NCI-H128 (cell line): ENCODE results near the gene PPFIA3.
A peak's percentile ranks its signal among the peaks of the same experiment; 100 is the strongest.

Experiments
- DNase-seq: peaks from one replicate; lab custom pipeline; 2025; ENCODE audit not compliant: unreplicated experiment; lab: John Stamatoyannopoulos, UW

PPFIA3 gene

DNA sequence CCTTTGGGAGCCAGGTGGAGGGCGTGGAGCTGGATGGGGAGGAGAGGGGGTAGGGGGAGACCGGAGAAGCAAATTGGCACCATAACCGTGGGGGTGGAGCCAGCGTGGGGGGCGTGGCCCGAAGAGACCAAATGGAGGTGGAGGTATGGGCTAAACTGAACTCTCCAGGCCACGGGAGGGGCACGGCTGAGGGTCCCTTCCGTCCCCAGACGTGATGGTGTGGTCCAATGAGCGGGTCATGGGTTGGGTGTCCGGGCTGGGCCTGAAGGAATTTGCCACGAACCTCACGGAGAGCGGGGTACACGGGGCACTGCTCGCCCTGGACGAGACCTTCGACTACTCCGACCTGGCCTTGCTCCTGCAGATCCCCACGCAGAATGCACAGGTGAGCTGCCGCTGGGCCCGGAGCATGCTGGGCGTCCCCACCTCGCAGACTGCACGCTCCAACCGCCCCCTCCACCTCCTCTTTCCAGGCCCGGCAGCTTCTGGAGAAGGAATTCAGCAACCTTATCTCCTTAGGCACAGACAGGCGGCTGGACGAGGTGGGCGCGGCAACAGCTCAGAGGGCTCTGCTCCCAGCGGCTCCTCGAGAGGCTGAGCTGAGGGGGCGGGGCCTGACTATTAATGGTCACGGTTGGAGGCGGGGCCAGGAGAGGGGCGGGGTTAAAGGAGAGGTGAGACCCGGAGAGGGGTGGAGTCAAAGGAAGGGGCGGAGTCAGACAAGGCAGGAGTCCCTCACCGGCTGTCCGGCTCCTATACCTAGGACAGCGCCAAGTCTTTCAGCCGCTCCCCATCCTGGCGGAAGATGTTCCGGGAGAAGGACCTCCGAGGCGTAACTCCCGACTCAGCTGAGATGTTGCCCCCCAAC, 29.7 kb downstream of the PPFIA3 start:
- DNase-seq = peak; percentile 83

DNA sequence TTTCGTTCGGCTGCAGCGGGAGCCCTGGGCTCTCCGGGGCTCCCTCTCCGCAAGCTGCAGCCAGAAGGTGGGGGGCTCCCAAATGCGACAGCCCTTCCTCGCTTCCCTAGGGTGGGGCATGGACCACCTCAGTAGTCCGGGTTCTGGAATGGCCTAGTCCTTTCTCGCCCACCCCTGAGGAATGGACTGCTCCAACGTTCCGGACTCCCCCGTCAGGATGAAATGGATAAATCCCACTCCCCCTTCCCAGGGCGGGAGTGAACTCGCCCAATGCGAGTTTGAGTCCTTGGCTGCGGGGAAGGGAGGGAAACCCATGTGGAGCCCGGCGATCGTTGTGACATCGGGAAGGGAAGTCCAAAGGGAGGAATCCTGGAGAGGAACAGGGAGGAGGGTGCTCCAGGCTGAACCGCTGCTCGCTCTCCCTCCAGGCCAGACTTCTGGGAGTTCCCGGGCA, 30.3 kb downstream of the PPFIA3 start:
- peak; percentile 72 for DNase-seq

DNA sequence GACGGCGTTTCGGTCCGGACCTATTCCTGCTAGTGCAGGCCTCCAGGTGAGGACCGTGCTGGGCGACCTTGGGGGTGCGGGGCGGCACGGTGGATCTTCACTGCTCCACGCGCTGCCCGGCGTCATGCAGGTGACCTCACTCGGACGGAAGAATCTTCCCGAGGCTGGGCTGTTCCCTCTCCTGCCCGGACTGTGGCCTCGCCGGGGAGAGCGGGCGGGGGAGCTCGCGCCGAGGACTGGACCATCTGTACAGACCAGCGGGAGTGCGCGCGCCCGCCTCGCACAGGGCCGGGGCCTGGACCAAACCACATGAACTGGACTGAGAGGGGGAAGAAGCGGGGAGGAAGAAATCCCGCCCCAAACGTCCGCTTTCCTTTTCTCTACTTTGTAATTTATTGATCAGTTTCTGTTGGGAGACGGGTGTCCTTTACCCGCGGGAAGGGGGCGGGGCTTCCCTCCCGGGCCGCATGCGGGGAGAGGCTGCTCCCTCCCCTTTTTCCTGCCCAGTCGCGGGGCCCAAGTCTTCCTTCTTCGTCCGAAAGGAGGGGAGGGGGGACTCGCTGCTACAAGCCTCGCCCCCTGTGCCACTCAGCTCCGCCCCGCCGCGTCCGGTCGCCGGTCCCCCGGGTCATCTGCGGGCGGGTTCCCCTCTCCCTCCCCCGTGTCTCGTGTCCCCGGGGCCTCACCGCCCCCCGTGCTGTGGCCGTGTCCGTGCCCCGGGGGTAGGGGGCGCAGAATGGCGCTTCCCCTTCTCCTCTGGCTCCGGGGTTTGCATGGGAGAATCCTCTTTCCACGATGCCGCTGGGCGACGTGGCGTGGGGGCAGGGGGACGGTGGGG, 31.0 kb downstream of the PPFIA3 start:
- peak; percentile 67 for DNase-seq

DNA sequence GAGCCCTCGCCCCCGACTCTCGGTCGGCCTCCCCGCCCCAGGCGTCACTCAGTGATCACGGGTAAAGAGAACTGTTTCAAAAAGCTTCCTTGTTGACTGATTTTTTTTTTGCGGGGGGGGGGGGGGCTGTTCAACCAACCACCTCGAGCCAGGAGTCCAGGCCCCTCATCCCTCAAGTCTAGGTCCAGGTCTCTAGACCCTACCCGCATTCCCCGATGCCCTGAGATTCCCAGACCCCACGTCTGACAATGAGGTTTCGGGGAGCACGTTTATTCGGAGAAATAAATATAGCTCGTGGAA, 31.6 kb downstream of the PPFIA3 start:
- DNase-seq = no peak

DNA sequence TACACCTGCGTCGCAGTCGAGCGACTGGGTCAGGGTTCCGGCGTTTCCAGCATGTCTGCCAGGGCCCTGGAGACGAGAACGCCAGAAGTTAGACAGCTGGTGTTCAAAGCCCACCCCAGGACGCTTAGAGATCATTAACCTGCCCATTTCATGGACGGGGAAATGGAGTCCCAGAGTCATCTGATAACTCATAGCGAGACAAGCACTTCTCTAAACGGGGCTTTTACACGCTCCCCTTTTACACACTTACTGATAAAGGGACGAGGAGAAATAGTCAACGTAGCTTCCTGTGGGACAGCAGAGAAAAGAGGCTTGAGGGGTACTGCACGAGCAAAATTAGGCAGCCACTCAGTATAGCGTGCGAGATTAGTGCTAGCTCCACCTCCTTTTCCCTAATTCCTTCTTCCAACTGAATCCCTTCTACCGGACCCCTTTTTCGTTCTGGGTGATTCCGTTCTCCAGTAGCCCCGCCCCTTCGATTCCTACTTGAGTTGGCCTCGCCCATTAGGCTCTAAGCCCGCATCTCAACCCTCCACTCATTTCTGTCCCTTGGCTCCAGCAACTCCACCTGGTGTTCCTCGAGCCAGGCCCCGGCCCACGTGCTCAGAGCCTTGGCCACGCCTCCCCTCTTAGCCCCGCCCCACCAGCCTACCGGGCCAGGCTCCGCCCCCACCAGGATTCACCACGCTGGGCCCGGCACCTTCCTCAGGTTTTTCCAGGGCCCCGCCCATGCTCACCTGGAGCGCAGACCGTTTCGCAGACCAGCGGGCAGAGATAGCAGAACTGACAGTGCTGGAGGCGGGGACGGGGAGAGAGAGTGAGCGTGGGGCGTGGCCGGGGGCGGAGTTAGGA, 32.1 kb downstream of the PPFIA3 start:
- peak; percentile 42 for DNase-seq

DNA sequence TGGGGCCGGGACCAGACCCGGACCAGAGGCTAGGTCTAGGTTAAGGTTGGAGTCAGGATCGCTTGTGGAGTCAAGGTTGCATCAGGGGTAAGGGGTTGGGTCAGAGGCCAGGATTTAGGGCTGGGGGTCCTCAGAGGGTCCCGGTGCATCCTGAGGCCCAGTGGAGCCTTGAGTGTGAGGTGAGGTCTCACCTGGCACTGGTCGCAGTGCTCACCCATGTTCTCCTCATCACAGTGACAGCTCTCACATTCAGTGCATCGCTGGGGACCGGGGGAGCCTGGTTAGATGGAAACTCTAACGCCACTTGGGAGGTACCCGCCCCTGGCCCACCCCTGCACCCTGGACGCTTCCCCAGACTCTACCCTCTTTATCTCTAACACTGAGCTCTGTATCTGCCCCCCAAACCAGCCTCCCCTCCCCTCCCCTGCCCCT, 32.8 kb downstream of the PPFIA3 start:
- no peak for DNase-seq

DNA sequence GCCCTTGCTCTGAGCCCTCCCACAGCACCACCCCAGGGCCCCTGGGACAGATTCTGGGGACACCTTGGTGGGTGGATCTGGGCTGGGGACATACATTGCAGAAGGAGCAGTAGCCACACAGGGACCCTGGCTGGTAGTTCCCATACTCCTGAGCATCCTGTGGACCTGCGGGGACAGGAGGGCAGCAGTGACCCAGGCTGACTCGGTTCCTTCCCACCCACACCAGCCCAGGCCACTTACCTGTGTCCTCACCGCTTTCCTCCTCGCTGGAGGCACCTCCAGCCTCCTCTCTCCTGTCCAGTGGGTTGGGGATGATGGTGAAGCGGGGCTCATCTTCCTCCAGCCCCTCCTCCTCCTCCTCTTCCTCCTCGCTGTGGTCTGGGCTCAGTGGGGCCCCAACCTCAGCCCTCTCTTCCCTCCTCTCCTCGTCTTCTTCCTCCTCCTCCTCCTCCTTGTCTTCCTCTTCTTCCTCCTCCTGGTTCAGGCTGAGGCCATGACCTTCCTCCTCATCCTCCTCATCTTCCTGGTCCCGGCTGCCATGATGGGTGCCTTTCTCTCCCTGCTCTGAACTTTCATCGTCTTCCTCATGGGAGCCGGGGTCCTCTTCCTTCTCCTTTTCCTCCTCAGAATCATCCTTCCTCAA, 33.9 kb downstream of the PPFIA3 start:
- no peak for DNase-seq

DNA sequence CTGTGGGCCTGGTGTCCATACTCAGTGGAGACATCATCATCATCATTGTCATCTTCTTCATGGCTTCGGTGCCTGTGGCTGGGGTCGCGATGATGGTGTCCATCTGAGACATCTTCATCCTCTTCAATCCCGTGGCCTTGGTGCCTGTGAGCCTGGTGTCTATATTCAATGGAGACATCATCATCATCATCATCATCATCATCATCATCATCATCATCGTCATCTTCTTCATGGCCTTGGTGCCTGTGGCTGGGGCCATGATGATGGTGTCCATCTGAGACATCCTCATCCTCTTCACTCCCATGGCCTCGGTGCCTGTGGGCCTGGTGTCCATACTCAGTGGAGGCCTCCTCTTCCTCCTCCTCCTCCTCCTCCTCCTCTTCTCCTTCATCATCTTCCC, 34.9 kb downstream of the PPFIA3 start:
- DNase-seq = no peak

DNA sequence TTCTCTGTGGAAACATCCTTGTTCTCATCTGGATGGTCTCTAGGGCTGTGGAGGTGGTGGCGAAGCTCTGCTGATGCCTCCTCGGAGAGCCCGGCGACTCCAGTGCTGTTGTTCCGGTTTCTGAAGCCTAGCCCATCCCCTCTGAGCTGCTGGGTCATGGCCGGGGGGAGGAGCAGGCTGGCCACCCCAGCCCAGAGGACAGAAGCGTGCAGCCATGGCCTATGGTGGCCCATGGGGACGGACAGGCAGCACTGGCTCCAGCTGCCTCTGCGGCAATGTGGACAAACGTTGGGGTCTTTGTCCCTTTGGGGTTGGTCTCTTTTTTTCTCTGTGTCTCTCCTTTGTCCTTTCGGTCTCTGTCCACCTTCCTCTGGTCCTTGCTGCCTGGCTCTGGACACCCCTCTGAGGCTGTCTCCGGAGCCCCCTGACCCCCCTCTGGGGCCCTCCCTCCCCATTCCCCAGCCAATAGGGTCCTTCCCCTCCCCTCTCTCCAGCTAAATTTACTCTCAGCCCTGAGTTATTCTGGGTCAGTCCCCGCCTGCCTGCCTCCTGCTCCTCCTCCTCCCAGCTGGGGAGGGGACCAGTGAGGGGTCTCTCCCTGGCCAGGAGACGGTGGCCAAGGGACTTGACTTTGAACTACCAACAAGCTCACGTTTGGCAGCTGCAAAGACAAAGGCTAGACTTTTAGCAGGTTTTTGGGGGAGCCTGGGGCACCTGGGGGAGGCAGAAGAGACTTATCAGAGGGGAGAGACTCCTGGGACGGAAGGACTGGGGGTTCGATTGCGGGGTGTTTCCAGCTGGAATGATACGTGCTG, 35.9 kb downstream of the PPFIA3 start, which contains the start of gene HRC:
TSS of gene HRC (minus strand) at position 392 of the 815 bp plus-strand sequence. CDS start at position 233, 159 bp downstream.
- DNase-seq = no peak

DNA sequence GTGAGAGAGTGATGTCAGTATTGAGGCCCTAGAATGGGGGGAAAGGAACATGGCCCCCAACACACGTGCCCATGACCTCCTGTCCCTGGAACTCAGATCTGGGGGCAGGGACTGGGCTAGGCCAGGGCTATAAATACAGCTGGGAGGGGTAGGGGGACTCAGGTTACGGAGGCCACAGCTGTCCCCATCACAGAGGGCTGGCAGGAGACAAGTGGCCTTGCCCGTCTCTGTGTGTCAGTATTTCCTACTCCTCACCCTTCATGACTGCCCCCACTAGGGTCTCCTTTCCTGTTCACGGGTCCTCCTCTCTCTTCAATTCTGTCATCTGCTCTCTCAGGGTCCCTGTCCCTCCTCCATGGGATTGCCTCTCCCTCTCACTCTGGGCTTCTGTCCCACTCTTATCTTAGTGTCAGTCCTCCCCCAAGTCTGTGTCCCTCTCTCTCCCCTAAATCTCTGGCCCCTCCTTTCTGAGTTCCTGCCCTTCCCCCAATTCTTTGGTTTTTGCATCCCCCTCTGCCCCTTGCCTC, 36.5 kb downstream of the PPFIA3 start:
- DNase-seq = no peak

DNA sequence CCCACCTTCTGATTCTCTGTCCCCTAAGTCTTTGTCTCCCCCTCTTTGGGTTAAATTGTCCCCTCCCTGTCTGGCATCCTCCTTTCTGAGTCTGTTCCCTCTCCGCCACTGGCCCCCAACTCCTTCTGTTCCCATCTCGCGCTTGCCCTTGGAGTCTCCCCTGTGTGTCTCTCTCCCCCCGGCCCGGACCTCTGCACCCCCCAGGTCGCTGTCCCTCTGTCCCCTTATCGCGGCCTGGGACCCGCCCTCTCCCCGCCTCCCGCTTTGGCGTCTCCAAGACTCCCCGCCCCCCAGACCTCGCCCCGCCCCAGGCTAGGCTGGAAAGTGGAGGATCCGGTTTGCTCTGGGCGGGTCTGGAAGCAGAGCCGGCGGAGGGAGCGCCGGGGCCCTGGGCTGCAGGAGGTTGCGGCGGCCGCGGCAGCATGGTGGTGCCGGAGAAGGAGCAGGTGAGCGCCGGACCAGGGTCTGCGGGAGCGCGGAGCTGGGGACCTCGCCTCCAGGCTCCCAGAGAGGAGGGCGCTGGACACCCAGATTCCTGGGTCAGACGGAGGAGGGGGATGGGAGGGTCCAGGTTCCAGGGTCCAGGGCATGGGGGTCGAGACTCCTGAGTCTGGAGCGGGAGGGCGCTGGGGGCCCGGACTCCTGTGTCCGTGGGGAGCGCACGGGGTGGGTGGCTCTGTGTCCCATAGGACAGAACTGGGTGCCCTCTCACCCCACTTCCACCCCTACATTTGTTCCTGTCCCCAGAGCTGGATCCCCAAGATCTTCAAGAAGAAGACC, 38.3 kb downstream of the PPFIA3 start, which contains the start of gene TRPM4:
TSS of gene TRPM4 (plus strand) at position 348 of the 780 bp plus-strand sequence. CDS start at position 423, 75 bp downstream.
- peak; percentile 47 for DNase-seq

DNA sequence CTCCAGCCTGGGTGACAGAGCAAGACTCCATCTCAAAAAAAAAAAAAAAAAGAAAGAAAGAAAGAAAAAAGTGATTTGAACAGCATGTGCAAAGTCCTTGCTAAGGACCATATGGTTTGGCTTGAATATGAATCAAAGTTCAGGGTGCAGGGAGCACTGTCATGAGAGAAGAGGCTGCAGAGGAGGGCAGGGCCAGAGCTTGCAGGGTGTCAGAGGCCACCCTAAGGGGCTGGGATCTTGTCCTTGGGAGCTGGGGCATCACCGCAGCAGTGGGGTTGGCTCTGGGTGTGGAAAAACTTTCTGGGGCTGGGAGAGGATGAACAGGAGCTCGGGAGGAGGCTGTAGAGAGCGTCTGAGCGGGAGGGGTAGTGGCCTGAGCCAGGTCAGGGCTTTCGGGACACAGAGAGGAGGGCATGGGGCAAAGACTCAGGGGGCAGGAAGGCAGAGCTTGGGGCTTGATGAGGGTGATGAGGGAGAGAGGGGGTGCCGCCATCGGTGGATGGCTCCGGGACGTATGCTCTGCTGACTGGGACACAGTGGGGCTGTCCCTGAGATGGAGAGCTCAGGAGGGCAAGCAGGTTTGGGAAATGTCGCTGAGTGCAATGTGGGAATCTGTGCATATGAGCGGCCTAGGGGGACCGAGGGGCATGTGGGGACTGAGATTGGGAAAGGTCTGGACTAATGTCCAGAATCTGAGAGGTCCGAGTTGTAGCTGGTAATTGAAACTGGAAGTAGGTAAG, 41.3 kb downstream of the PPFIA3 start:
- DNase-seq = no peak

DNA sequence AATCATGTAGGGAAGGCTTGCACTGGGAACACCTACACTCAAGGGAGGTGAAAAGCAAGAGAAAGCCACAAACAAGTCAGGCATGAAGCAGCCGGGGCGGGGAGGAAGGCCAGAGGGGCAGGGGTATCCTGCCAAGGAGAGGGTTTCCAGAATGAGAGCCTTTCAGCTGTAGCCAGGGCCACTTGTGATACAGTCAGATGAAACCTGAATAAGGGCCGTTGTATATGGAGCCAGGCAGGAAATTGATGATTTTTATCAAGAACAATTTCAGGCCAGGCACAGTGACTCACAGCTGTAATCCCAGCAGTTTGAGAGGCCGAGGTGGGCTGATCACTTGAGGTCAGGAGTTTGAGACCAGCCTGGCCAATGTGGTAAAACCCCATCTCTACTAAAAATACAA, 42.6 kb downstream of the PPFIA3 start:
- DNase-seq = no peak

DNA sequence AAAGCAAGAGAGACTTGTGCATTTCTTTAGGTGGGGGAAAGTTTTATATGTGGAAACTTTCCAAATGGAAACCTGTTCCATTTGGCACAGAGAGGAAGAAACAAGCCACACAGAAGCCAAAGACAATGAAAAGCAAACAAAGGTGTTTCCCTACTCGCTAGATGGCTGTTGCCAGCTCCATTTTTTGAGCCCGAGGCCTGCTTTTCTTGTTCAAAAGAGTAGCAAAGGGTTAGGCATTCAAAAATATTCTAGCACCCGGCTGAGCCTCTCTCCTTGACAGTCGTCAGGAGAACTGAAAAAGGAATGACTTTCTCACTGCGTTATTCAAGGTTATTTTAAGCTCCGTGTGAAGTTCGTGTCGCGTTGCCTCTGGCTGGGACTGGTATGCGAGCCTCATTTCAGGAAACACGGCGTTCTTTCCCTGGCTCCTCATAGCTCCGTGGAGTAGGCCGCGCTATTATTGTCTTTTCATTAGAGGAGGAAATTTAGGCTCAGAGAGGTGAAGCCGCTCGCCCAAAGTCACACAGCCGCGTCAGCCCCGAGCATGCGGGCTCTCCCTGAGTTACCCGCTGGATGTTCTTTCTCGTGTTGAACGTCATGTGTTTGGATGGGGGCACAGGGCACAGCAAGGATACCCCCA, 45.9 kb downstream of the PPFIA3 start:
- no peak for DNase-seq

DNA sequence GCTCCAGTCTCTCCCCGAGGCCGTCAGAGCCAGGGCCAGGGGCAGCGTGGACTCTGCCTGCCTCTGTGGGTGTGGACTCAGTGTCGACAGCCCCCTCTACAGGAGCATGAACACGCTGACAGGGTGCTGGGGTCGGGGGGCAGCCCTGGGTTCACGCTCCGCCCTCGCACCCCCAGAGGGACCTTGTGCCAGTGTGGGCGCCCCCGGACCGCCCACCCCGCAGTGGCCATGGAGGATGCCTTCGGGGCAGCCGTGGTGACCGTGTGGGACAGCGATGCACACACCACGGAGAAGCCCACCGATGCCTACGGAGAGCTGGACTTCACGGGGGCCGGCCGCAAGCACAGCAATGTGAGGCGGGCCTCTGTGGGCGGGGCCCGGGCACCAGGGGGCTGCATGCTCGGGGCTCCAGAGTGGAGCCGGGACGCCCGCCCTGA, 46.5 kb downstream of the PPFIA3 start:
- DNase-seq = no peak

DNA sequence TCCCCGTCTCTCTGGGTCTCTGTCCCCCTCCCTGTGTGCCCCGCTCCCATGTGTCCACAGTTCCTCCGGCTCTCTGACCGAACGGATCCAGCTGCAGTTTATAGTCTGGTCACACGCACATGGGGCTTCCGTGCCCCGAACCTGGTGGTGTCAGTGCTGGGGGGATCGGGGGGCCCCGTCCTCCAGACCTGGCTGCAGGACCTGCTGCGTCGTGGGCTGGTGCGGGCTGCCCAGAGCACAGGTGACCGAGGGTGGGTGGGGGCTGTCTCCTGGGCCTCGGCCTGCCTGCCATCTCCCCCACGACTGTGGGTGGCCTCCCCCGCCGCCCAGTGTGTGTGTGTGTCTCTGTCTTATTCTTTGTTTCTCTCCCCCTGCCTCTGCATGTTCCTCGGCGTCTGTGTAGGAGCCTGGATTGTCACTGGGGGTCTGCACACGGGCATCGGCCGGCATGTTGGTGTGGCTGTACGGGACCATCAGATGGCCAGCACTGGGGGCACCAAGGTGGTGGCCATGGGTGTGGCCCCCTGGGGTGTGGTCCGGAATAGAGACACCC, 48.6 kb downstream of the PPFIA3 start:
- no peak for DNase-seq

DNA sequence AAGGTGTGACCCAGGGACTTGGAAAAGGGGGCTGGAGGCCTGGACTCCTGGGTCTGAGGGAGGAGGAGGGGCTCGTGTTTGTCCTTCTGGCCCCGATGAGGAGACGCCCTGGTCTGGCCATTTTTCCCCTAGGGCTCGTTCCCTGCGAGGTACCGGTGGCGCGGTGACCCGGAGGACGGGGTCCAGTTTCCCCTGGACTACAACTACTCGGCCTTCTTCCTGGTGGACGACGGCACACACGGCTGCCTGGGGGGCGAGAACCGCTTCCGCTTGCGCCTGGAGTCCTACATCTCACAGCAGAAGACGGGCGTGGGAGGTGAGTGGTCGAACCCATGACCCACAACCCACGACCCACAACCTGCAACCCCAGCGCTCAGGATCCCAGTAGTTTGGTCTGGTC, 49.1 kb downstream of the PPFIA3 start:
- no peak for DNase-seq
